NAMALWA (cell line): ENCODE data around the gene ILK.

Experiments used
- DNase-seq: peaks from one replicate; pipeline ENCODE4 v3.0.0-alpha.2; 2015; ENCODE audit warnings: low spot score

The ILK gene

GRCh38 chr11:6603287-6604080, at the start of gene ILK, which contains the start of gene RRP8:
Gene ILK (plus strand): TSS chr11:6603774. CDS start chr11:6604272, 498 bp downstream.
Gene RRP8 (minus strand): TSS chr11:6603616. CDS start chr11:6603502, 114 bp downstream.
- DNase-seq: peak; percentile 87

DNA sequence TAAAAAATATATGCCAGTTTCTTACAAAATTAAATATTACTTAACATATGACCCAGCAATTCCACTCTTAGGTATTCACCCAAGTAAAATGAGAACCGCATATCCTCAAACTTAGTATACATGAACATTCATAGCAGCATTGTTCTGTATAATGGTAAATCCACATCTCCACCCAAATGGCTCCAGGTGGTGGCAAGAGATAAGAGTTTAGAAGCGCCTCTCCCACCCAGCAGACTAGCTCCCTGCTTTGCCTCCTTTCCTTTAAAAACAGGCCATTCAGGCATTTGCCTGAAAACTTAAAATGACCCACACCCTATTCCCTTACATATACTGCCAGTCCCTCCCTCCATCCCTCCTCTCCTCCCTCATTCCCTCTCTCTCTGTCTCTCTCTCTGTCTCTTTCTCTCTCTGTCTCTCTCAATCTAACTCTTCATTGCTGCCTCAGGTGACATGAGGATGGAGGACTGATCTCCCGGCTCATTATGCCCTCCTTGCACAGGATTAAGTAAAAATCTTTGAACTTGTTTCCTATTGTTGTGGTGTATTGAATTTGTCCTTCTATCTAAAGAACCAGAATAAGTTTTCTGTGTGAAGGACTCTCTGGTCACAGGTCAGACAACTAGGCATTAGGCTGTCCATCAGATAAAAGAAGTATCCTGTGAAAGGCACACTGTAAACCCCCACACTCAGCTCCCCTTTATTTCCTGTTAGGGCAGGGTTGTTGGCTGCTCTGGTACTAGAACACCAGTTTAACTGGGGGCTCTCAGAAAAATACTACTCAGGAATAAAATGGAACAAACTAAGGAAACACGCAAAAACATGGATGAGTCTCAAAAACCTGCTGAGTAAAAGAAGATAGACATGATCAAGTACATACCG, 48.5 kb upstream of the ILK start:
- DNase-seq: no peak

- no peak for DNase-seq
These were observed 47.2 kb upstream of the ILK start for GRCh38 chr11:6556139-6556949.

- DNase-seq: no peak
These were observed 46.5 kb upstream of the ILK start for GRCh38 chr11:6557063-6557462.

DNA sequence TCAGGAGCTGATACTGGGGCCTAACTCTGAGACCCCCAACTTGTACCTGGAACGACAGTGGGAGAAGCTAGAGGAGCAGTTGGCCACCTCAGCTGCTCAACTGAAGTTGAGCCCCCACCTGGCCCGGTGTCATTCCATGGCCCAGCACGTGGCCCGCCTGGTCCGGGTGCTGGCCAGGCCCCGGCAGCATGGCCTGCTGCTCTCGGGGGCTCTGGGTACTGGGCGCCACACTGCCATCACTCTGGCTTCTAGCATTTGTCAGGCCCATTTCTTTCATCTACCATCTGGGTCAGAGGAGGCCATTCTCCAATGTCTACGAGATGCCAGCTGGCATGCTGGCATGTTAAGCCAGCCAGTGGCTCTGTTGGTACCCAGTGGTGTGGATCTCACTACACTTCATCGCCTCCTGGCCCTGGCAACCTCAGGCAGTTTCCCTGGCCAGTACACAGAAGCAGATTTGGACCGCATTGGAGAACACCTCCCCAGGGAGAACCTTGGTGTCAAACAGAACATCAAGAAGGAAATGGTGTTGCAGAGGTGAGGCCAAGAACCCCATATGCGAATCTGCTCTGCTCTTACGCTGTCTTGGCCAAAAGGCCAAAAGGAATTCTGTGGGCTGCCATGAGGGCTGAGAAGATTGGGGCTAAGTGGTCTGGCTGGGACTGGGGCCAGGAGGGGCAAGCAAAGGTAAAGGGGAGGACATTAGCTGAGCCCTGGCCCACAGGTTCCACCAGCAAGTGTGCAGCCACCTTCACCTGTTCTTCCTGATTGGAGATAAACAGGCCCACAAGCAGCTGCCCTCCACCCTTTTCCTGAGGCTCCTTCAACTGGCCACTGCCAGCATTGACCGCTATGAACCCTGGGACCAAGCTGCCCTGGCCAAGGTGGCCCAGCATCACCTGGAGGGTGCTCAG, 45.6 kb upstream of the ILK start:
- DNase-seq: no peak

DNA sequence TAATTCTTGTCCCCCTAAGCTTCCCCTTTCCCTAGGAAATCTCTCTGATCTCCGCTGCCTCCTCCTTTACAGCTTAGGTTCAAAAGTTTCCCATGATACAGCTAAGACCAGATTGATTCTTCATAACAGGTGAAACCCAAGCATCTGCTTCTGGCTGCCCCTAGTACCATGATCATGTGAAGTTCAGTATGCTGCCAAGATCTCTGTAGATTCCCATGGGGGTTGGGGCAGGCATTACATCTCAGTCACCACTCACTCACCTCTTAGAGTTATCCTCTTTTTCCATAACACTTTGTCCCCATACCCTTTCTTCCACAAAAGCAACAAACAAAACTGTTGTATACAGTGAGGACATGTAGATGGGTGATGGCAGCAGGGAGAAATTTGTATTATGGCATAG, 44.2 kb upstream of the ILK start:
- no peak for DNase-seq

- no peak for DNase-seq
These were observed 42.3 kb upstream of the ILK start for GRCh38 chr11:6561288-6561687.

DNA sequence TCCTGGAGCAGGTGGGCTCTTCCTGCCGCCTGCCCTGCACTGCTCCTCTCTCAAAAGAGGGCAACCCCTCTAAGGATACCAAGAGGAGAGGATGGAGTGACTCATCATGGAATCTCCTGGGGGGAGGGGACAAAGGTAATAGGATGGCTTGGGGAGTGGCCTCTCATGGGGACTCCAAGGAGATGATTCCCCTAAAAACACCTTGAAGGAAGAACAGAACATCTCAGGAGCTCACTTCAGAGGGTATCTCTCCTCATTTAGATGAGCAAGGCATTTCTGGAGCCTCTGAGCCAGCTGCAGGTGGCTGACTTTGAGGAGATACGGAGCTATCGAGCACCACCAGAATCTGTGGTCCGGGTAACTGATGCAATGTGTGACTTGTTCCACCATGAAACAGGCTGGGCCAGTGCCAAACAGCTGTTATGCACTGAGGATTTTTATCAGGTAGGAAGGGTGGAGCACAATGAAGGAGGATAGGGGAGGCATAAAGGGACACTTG, 40.4 kb upstream of the ILK start:
- no peak for DNase-seq

DNA sequence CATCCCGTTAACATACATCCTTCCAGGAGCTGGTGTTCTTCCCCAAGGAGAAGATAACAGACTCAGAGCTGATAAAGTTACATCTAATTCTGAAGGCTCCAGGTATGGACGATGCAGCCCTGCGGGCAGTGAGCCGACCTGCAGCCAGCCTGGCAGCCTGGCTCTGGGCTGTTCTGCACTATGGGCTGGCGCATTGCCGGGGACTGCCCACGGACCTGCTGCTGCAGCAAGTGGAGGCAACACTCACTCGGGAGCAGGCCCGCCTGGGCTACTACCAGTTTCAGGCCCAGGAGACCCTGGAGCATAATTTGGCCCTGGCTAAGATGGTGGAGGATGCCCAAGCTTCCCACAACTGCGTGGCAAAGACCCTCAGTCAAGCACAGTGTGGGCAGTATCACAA, 39.9 kb upstream of the ILK start:
- DNase-seq: no peak

GRCh38 chr11:6565325-6565724, 38.2 kb upstream of the ILK start:
- DNase-seq: no peak

DNA sequence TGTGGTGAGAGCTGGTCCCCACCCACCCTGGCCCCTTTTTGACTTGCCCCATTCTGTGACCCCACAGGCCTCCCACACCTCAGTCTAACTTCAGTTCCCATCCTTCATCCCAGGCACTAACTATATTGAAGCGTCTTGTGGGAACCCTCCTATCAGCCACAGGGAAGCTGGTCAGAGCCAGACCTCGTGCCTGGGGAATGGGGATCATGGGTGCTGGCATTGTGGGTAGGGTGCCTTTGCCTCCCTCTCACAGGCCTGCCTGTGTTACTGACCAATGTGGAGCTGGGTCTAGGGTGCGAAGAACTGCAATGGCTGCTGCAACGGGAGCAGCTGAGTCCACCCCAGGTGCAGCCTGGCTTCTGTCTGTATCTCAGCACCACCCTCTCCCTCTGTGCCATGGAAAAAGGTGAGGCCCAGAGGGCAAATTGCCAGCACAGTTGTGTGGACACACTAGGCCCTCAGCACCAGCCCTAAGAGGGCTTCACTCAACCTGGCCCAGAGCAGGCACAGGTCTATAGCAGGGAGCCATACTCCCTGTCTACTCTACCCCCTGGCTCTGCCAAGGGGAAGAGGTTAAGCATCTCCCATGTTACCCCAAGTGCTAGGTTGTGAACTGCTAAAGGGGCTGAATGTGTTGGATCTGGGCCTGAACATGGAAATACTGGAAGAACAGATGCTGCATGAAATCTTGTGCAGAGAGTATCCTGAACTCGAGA, 37.4 kb upstream of the ILK start:
- DNase-seq: no peak

- no peak for DNase-seq
These were observed 36.7 kb upstream of the ILK start for GRCh38 chr11:6566704-6567370.

GRCh38 chr11:6567371-6567745, 36.2 kb upstream of the ILK start:
- no peak for DNase-seq

GRCh38 chr11:6568191-6568918, 35.2 kb upstream of the ILK start:
- no peak for DNase-seq

DNA sequence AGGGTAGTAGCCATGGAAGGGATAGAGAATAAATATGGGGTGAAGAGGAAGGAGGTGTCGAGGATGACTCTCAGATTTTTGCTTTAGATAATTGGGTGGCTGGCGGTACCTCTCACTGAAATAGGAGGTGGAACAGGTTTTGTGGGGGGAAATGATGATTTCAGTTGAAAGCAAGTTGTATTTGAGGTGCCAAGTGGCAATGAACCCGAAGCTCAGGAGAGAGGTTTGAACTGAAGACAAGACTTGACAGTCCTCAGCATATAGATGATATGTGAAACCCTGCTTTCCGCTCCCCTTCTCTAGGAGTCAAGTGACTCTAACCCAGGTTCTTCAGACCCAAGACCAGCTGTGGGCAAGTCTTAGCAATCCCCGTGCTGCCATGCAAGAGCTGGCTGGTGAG, 33.9 kb upstream of the ILK start:
- no peak for DNase-seq

GRCh38 chr11:6570691-6571427, 32.7 kb upstream of the ILK start:
- no peak for DNase-seq

DNA sequence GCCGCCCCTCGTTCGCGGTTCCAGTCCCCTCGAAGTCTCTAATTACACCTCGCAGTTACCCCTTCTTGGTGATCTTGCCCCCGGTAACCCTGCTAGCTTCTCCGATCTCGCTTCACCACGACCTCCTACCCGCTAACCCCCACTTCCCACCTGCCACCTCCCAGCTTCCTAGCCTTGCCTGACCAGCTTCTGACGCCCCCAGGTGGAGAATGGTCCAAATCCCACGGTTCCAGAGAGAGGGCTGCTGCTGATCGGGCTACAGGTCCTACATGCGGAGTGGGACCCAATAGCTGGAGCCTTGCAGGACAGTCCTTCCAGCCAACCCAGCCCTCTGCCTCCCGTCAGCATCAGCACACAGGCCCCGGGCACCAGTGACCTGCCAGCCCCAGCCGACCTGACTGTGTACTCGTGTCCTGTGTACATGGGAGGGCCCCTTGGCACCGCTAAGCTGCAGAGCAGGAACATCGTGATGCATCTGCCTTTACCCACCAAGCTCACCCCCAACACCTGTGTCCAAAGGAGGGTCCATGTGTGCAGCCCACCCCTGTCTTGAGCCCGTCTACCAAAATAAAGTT, 32.1 kb upstream of the ILK start:
- DNase-seq: no peak

GRCh38 chr11:6572215-6572614, 31.4 kb upstream of the ILK start:
- DNase-seq: no peak
